ENCODE data around the gene PFKFB3. TPM values are rescaled to one million over a fixed set of nuclear protein-coding genes. Genes with fewer than 3 reads are reported as not detected.
"Not testable (repeated sequence)": the region's sequence is repeated elsewhere in the genome, so short reads cannot be mapped to it uniquely, and the experiment has no call there.

The PFKFB3 gene
- total RNA-seq, 1 donor from 2014 or later: 13.8 TPM

DNA sequence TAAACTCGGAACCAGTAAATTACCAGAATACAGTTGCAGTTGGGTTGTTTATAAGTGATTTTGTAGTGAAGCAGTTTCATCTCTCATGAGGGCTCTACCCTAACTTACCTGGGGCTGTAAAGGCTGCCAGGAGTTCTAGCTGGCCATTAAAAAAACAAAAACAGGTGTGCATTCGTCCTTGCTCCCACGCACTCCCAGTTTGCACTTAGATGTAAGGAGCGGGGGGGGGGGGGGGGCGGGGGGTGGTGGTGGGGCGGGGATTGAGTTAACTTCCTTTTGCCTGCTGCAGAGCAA, 2.3 kb upstream of the PFKFB3 start:
- DNase-seq (ENCODE audit: low spot score): no peak
- intact Hi-C loops (cut with DNase I): loop anchor here (5.0 kb wide), 2 partner anchors 88 to 113 kb away; partner anchors contain the start of gene RBM17

DNA sequence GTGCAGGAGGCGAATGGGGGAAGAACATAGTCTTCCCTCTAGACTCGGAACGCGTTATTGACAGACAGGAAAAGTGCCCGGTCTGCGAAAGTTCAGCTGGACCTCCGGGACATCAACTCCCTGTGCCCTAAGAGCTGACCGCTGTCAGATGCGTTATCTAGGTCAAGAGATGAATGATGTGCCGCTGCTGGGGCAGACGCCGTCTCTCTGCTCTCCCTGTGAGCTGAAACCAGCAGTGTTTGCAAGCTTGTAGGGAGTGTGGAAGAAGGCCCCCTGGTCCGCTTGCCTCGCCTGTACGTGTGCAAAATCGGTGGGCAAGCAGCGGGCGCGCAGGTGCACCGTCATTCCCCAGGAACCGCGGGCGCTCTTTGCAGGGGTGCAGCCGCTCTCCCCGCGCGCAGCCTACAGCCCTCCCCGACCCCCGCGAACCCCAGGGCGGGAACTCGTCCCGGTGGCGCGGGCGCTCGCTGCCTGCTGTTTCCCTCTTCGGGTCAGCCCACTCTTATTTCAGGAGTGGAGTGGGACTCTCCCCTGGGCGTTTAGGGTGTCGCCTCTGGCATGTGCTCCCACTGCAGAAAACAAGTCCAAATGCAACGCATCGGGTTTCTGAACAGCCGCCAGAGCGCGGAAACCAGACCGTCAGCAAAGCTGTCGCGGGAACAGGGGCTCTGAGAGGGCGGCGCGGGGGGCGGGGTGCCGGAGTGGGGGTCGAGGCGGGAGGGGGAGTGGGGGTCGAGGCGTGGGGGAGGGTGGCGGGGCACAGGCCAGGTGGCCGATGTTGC, 1.8 kb upstream of the PFKFB3 start:
- intact Hi-C loops (cut with DNase I): loop anchor here (5.0 kb wide), 2 partner anchors 89 to 114 kb away; partner anchors contain the start of gene RBM17
- no peak for DNase-seq (ENCODE audit: low spot score)

DNA sequence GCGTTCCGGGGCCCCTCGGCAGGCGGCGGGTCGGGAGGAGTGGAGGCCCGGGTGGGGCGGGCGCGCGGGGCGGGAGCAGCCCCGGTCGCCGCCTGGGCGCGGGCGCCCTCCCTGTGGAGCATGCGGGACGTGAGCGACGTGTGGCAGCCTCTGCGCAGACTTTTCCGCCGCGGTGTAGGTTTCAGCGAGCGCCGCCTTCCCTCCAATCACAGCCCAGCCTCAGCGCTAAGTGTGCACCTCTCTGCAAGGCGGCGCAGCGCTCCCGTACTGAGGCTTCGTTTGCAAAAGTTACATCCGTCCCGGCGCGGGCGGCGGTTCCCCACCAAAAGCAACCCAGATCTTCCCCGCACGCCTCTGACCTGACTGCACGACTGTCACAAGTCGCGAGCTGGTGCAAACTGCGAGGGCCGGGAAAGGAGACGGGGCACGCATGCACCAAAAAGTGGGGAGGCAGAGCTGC, 1.2 kb upstream of the PFKFB3 start:
- intact Hi-C loops (cut with DNase I): loop anchor here (5.0 kb wide), 2 partner anchors 89 to 114 kb away; partner anchors contain the start of gene RBM17
- DNase-seq (ENCODE audit: low spot score): peak; percentile 85

DNA sequence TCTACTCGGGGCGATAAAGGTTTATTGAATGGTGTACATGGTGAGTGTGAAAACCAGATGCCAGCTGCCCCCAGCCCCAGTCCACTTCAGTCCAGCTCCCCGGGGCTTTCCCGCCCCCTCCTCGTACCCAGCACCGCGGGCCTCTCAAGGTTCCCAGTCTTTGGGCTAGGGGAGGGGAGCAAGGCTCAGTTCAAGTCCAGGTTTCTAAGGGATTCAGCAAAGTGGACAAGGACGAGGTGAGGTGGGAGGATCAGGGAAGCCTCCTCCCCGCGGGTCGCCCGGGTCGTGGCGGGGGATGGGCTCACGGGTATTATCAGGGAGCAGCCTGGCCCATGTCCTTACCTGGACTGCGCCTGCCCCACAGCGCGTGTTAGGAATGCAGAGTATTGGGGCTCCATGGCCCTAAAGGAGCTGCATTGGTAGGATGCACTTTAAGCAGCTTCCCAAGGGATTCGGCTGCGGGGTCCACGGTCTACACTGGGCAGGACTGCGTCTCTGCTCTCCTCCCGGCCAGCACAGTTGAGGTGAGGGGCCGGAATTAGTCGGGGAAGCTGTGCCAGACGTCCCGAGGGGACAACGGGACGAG, 541 bp upstream of the PFKFB3 start:
- DNase-seq (ENCODE audit: low spot score): no peak
- intact Hi-C loops (cut with DNase I): loop anchor here (2.0 to 5.0 kb wide), 4 partner anchors 39 to 199 kb away; partner anchors contain the start of gene RBM17

DNA sequence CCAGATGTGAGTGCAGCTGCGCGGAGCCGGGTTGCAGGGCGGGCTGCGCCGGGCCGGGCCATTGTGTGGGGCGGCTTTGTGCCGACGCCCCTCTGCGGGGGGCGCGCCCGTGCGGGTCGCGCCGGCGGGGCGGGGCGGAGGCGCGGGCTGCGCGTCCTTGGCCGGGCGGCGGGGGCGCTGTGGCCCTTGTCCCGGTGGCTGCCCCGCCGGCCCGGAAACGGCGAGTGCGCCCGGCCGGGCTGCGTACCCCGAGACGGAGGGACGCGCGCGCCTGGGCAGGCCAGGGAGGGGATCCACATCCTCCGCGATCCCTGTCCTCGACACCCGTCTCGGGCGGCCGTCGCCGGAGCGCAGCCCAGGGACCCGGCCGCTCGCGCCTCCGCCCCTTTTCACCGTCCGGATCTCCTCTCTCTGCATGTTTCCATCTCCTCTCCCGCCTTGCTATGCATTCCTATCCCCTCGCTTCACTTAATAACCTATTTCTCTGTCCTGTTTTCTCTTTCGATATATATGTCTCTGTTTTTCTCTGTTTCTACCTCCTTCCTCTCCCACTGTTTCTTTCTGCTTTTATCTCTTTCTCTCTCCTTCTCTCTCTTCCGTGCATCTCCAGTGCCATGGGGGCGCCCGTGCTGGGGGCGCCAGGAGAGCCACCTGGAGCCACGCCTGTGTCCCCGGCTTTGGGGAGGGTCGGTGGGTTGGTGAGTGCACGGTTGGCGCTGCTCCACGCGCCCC, 765 bp downstream of the PFKFB3 start:
- intact Hi-C loops (cut with DNase I): loop anchor here (2.0 to 5.0 kb wide), 4 partner anchors 41 to 197 kb away; partner anchors contain the start of gene RBM17
- peak; percentile 83 for DNase-seq (ENCODE audit: low spot score)

DNA sequence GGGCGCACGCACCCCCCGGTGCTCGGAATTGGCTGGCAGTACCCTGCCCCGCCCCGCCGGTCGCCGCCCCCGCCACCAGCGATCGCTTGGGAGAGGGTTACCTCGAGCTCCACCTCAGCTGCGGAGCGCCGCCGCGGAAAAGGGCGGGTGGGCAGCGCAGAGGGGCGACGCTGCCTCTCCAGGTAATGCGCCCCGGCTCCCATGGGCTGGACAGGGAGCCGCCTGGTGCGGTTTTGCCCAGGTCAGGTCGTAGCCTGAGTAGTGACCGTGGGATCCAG, 1.3 kb downstream of the PFKFB3 start:
- intact Hi-C loops (cut with DNase I): loop anchor here (5.0 kb wide), 2 partner anchors 92 to 117 kb away; partner anchors contain the start of gene RBM17
- peak; percentile 85 for DNase-seq (ENCODE audit: low spot score)

DNA sequence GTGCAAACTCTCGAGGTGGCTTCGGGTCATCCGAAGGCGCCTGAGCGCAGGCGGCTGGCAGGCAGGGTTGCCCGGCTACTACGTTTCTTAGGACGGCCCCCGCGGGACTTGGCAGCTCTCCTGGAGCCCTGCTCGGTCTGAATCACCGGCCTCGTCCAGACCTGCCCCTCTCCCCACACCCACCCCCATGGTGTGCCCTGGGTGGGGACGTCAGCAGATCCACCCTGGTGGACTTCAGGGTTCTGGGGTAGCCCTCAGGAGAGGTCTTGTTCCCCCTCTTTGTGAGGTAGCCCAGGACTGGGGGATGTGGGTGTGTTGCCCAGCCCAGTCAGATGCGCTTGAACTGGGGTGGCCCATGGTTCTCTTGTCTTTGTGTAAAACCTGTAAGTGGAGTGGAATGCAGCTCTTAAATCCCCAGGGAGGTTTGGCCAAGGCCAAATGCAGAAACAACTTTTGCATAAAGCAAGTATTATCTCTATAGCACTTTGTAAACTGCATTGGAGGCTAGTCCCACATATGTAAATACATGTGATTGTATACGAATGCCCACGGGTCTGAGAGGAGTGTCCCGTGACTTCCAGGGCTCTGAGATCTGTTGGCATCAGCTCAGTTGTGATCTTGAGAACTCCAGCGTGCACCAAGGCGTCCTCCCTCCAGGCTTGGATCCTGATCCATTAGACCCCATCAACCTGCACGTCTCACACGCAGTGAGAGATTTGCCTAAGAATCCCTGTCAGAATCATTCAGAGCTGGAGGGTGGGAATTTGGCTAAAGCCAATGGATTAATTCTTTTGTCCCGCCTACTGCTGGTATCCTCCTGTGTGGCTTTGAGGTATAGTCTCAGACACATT, 1.8 kb downstream of the PFKFB3 start:
- no peak for DNase-seq (ENCODE audit: low spot score)
- intact Hi-C loops (cut with DNase I): loop anchor here (5.0 kb wide), 2 partner anchors 92 to 117 kb away; partner anchors contain the start of gene RBM17

DNA sequence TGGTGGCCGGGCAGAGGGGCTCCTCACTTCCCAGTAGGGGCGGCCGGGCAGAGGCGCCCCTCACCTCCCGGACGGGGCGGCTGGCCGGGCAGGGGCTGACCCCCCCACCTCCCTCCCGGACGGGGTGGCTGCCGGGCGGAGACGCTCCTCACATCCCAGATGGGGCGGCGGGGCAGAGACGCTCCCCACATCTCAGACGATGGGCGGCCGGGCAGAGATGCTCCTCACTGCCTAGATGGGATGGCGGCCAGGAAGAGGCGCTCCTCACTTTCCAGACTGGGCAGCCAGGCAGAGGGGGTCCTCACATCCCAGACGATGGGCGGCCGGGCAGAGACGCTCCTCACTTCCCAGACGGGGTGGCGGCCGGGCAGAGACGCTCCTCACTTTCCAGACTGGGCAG, 3.8 kb downstream of the PFKFB3 start:
- intact Hi-C loops (cut with DNase I); DNase-seq (ENCODE audit: low spot score): not testable (repeated sequence)

DNA sequence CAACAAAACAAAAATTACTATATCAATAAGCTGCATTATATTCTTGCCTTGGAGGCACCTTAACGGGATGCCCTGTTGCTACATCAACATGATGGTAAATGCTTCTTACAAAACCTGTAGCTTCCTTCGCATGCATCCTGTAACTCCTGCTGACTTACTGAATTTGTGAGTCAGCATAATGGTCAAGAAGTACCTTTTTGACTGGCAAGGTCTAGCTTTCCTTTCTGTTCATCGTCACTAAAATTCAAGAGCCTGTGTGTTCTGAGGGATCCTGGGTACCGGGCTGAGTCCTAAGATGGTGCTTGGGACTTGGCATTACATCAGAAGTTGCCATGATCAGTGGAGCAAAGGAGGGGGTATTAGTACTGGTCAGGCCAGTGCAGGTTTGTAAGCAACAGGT, 4.9 kb downstream of the PFKFB3 start:
- DNase-seq (ENCODE audit: low spot score): no peak
- intact Hi-C loops (cut with DNase I): no loop called here

DNA sequence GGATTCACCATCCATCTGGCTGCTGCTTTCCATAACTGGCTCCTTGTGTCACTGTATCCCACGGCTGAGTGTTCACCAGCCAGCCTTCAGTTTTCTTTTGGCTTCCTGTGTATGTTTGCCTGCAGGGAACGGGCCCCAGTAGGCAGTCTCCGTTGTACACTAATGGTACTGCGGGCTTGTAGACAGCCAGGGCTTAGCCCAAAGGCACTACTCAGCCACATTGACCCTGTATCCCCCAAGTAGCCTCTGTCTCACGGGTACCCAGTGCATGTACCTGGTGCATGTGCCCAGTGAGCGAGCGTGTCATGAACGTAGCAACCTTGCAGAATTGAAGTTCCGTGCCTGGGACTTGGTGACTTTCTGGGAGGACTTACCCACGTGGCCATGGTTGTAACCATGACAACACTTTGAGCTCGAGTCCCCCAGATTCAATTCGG, 6.1 kb downstream of the PFKFB3 start:
- DNase-seq (ENCODE audit: low spot score): no peak
- intact Hi-C loops (cut with DNase I): no loop called here

DNA sequence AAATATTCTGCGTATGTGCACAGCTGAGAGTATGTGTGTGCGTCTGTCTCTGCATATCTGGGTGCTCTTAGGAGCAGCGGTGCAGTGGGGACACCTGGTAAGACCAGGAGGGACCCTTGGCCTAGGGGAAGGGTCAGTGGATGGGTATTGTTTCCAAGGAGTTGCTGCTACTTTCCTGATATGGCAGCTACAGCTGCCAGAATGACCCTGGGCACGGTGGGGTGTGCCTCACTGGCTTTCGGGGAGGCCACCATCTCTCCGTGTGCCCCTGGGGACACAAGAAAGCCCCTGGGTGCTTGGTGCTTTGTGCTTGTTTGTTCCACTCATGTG, 8.6 kb downstream of the PFKFB3 start:
- intact Hi-C loops (cut with DNase I): no loop called here
- DNase-seq (ENCODE audit: low spot score): no peak

DNA sequence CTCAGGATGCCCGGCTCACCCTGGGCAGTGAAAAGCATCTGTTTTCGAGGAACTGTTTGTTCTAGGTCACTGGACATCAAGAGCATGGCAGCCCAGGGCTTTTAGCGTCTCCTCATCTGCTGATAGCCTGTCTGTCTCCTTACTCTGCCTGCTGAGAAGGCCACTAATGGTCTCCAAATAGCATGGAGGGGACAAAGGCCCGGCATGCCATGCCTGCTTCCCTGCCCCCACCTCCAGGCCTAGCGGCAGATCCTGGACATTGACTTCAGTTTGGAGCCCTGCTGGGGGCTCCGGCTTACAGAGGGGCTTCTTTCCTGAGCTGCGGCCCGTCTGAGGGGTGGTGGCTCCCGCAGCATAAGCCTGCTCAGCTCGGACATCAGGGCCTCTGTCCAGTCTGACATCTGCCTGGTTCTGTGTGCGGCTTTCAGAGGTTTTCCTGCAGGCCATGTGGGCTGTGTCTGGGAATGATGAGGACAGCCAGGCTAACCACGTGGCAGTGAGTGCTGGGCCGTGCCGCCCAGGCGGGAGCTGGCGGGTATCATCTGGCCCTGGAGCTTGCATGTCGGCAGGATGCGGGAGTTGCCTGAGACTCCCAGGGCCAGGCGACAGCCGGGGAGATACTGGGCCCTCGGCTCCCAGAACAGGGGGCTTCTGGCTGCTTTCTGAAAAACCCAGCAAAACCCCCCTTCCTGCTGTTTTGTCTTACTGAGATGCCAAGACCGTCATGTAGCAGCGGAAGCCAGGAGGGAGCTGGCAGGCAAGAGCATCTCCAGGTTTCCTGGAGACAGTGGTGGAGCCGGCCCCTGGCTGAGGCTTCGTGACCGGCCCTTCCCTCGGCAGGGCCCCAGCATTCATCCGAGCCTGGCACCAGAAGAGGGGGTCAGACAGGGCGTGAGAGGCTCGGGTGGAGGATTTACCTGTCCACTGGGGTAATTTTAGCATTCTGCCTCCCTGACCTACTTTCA, 9.2 kb downstream of the PFKFB3 start:
- intact Hi-C loops (cut with DNase I): no loop called here
- DNase-seq (ENCODE audit: low spot score): no peak

DNA sequence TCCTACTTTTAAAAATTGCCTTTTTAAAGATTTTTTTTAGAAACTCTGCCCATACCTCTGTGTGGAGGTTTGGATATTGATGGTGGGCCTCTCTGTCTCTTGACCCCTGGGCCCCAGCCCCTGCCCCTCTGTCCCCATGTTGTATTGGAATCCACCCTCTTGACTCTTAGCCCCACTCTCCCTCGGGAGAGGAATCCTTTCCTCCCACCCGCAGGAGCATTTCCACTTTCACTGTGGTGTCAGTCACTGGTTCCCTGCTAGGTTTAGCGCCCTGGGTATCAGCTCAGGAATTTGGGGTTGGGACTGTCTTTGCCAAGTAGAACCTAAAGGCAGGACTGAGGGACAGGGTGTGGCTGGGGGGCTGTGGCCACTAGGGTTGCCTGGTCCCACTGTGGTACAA, 10.1 kb downstream of the PFKFB3 start:
- intact Hi-C loops (cut with DNase I): no loop called here
- DNase-seq (ENCODE audit: low spot score): no peak

DNA sequence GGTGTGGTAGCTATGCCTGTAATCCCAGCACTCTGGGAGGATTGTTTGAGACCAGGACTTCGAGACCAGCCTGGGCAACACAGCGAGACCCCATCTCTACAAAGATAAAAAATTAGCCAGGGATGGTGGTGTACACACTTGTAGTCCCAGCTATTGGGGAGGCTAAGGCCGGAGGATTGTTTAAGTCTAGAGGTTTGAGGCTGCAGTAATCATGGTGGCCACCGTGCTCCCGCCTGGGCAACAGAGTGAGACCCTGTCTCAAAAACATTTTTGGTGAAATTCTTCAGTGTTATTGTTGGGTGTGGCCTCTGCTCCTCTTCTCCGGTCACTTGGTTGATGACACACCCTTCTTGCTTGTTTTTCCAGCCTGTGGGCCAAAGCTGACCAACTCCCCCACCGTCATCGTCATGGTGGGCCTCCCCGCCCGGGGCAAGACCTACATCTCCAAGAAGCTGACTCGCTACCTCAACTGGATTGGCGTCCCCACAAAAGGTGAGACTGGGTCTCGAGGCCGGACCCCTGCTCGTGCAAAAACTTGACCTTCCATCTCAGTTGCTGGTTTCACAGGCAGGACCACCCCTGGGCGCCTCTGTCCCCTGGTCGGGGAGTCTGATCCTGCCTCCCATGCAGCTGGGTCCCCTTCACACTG, 10.6 kb downstream of the PFKFB3 start:
- intact Hi-C loops (cut with DNase I): no loop called here
- DNase-seq (ENCODE audit: low spot score): no peak

DNA sequence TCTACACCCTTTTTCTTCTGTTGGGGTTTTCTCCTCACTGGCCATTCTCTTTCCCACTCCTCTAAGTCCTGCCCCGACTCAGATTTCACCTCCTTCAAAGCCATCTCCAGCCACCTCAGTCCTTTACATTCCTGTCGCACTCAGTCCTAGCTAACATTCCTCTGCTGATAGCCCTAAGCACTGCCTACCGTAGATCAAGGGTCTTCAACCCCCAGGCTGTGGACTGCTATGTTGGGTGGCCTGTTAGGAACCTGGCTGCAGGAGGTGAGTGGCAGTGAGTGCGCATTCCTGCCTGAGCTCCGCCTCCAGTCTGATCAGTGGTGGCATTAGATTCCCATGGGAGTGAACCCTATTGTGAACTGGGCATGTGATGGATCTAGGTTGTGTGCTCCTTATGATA, 11.2 kb downstream of the PFKFB3 start:
- no peak for DNase-seq (ENCODE audit: low spot score)
- intact Hi-C loops (cut with DNase I): no loop called here

DNA sequence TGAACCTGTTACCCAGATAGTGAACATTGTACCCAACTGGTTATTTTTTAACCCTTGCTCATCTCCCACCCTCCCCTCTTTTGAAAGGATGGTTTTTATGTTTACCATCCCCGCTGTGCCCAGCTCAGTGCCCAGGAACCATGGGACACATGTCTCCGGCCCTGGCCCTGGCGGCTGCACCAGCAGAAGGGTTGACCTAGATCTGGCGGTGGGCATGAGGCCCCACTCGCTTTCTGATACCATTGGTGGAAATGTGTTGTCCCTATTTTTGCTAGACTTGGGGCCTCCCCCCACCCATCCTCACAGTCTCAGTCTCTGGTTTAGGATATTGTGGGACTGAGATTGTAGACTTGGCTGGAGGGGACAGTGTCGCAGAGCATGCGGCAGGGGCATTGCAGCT, 11.9 kb downstream of the PFKFB3 start:
- DNase-seq (ENCODE audit: low spot score): no peak
- intact Hi-C loops (cut with DNase I): no loop called here

DNA sequence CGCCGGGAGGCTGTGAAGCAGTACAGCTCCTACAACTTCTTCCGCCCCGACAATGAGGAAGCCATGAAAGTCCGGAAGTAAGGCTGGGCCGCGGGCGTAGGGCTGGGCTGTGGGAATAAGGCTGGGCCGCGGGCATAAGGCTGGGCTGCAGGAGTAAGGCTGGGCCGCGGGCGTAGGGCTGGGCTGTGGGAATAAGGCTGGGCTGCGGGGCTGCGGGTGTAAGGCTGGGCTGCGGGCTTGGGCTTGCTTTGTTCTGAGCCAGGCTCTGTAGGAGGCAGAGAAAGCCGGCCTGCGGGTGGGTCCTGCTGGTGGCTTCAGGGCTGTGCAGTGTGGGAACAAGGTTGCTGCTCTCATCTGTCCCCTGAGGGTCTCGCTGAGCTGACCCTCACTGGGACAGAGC, 12.5 kb downstream of the PFKFB3 start:
- no peak for DNase-seq (ENCODE audit: low spot score)
- intact Hi-C loops (cut with DNase I): no loop called here

Data from cardiac septum (tissue), 1 donor.